HG03558 (cell line): ENCODE results near the gene OLFM2.
"Not testable (repeated sequence)": the region's sequence is repeated elsewhere in the genome, so short reads cannot be mapped to it uniquely, and the experiment has no call there.

Experiments
- ATAC-seq: cut with Tn5 transposase; IDR thresholded peaks from one replicate; pipeline ENCODE4 v1.9.1; 2021; ENCODE audit warnings: moderate number of reproducible peaks; ENCODE audit not compliant: unreplicated experiment; ENCODE audit errors: extremely low read depth

OLFM2 gene

GRCh38 chr19:9945319-9945966 lies 9.1 kb upstream of the OLFM2 start:
- no peak for ATAC-seq

DNA sequence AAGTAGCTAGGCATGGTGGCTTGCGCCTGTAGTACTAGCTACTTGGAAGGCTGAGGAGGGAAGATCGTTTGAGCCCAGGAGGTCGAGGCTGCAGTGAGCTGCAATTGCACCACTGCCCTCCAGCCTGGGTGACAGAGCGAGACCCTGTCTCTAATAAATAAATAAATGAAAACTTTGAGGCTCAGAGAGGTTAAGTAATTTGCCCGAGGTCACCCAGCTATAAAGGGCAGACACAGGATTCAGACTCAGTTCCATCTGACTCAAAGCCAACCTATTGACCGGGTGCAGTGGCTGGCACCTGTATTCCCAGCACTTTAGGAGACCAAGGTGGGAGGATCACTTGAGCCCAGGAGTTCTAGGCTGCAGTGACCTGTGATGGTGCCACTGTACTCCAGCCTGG lies 7.4 kb upstream of the OLFM2 start:
- ATAC-seq: no peak

DNA sequence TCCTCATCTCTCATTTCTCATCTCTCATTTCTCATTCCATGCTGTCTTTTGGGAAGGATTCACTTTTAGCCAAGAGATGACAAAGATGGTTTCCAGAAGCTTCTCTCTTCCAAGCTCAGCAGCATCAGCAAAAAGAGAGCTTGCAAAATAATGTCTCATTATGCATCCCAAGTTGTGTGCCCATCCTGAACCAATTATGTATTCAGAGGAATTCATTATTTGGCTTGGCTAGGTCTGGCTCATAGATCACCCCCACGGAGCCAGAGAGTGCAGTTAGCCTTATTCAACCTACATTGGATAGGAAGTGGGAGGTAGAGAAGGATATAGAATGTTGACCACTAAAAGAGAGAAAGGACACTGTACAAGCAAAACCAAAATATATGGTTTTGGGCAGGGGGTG lies 5.4 kb upstream of the OLFM2 start:
- no peak for ATAC-seq

DNA sequence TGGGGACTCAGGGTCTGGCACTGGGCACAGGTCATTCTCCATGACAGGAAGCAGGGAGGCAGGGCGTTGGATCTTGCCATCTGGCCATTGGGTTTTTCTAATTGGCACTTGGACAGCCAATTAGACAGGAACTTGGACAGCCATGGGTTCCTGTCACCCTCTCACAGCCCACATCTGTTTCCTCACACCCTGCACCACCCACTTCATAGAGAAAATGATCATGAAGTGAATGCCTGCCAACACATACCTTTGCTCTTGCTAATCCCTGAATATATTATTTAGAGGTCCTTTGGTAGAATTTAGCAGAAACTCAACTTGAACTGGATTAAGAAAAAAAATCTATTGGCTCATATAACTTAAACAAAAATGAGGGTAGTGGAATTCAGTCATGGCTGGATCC lies 4.9 kb upstream of the OLFM2 start:
- ATAC-seq: no peak

- ATAC-seq: no peak
Observed at GRCh38 chr19:9940778-9941177, 4.5 kb upstream of the OLFM2 start.

DNA sequence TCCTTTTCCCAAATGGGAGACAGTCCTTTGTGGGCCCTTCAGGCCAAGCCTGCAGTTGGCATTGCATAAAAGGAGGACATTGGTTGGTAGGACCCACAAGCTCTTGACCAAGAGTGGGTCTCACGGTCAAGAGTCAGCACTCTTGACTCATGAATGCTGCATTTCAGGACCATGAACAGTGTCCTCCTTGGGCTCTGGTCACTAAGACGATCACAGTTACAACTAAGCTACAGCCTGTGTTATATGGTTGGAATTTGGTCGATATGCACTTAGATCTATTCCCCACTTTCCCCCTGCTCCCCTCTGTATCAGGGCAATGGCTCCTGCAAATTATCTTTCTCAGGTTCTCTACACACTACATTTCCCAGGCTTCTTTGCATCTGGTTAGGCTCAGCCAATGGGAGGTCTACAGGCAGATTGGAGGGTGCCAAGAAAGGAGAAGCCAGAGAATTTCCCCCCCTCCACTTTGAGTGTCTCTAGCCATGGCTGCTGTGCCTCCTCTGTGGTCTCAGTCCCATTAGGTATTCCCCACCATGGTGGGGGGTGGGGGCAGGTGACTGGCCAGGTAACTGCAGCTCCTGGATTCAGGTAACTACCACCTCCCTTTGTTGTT lies 3.1 kb upstream of the OLFM2 start:
- no peak for ATAC-seq

GRCh38 chr19:9937001-9937411 lies 691 bp upstream of the OLFM2 start:
- ATAC-seq: no peak

GRCh38 chr19:9935506-9936325 lies 599 bp downstream of the OLFM2 start:
- no peak for ATAC-seq

DNA sequence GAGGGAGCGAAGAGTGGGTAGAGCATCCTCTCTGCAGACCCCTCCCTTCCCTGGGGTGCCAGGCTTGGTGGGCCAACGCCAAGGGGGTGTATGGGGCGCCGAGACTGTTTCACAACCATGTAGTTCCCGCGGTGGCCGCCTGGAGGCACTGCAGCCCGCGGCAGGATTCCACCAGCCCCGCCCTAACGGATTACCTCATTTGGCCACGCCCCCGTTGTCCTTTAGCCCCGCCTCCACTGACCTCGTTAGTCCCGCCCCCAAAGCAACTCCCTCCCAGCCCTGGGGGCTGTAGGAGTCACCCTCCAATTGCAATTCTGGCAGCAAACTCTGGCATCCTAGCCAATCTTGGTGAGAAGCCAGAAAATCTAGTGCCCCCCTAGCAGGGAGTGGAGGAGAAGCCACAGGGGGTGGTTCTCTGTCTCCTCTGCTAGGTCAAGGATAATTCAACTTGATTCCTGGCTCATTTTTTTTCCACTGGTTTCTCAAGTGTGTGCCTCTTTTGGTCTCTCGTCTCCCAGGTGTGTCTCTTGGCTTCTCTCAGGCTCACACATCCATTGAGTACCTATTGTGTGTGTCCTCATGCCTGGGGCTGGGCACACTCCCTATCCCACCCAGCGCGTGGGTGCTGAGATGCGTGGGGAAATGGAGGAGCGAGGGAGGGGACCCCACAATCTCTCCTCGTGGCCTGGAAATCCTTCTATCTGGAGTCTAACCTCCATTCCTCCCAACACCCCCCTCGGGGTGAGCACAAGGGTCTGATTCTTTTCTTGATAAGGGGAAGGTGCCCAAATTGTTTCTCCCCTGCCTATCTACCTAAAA lies 2.0 kb downstream of the OLFM2 start:
- ATAC-seq: no peak

DNA sequence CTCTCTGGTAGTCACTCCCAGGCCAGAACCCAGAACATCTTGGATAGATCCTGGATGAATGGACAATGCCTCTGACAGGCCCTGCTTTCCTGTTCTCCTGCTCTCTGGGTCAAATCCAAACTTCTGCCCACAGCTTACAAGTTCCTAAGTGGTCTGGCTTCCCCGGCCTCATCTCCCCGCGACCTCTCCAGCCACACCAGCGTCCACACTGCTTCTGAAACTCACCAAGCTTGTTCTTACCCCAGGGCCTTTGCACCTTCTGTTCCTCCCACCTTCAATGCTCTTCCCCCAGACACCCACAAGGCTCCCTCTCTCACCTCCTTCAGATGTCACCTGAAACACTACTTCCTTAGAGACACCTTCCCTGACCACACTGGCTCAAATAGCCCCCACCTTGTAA lies 3.5 kb downstream of the OLFM2 start:
- no peak for ATAC-seq

DNA sequence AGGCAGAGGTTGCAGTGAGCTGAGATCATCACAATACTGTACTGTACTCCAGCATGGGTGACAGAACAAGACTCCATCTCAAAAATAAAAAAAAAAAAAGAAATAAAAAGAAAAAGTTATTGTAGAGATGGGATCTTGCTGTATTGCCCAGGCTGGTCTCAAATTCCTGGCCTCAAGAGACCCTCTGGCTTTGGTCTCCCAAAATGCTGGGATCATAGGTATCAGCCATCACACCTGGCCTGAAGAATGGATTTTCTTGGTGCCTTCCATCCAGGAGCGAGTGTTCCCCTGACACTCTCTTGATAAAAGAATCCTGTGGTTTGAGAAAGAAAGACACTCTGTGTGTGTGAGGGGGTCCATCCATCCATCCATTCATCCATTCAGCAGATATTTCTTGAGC lies 4.7 kb downstream of the OLFM2 start:
- no peak for ATAC-seq

DNA sequence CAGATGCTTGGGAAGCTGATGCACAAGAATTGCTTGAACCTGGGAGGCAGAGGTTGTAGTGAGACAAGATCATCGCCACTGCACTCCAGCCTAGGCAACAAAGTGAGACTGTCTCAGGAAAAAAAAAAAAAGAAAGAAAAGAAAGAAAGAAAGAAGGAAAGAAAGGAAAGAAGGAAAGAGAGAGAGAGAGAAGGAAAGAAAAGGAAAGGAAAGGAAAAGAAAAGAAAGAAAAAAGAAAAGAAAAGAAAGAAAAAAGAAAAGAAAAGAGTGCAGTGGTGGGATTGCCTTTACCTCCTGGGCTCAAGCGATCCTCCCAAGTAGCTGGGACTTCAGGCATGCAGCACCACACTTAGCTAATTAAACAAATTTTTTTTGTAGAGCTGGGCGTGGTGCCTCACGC lies 12.9 kb downstream of the OLFM2 start:
- no peak for ATAC-seq

- not testable (repeated sequence) for ATAC-seq
Observed at GRCh38 chr19:9922782-9923379, 13.4 kb downstream of the OLFM2 start.

DNA sequence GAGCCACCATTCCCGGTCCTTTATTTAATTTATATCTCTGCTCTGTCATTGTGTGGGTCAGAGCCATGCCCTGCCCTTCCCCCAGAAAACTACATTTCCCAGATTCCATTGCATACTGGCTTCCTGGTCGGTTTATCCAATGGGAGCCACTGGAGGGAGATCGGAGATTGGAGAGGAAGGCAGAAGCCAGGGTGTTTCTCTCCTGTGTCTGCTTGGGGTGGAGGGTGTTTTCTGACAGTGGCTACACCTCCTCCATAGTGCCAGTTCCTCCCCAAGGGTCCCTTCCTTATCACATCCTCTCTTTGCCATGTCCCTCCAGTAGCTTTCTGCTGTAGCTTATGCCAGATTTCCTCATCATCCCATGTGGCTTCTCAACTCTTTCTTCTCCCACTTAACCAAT lies 19.0 kb downstream of the OLFM2 start:
- no peak for ATAC-seq

- ATAC-seq: no peak
Observed at GRCh38 chr19:9916719-9917118, 19.6 kb downstream of the OLFM2 start.

- ATAC-seq: no peak
Observed at GRCh38 chr19:9914315-9915207, 21.8 kb downstream of the OLFM2 start.

- no peak for ATAC-seq
Observed at GRCh38 chr19:9914001-9914314, 22.4 kb downstream of the OLFM2 start.

- ATAC-seq: no peak
Observed at GRCh38 chr19:9913237-9914000, 22.9 kb downstream of the OLFM2 start.
